ENCODE data around the gene PTH1R. TPM values are rescaled to one million over a fixed set of nuclear protein-coding genes. Genes with fewer than 3 reads are reported as not detected.
A peak's percentile ranks its signal among the peaks of the same experiment; 100 is the strongest.

PTH1R gene
- total RNA-seq, 2 donors from 2014 or later, result 5.8 to 17.9 TPM

DNA sequence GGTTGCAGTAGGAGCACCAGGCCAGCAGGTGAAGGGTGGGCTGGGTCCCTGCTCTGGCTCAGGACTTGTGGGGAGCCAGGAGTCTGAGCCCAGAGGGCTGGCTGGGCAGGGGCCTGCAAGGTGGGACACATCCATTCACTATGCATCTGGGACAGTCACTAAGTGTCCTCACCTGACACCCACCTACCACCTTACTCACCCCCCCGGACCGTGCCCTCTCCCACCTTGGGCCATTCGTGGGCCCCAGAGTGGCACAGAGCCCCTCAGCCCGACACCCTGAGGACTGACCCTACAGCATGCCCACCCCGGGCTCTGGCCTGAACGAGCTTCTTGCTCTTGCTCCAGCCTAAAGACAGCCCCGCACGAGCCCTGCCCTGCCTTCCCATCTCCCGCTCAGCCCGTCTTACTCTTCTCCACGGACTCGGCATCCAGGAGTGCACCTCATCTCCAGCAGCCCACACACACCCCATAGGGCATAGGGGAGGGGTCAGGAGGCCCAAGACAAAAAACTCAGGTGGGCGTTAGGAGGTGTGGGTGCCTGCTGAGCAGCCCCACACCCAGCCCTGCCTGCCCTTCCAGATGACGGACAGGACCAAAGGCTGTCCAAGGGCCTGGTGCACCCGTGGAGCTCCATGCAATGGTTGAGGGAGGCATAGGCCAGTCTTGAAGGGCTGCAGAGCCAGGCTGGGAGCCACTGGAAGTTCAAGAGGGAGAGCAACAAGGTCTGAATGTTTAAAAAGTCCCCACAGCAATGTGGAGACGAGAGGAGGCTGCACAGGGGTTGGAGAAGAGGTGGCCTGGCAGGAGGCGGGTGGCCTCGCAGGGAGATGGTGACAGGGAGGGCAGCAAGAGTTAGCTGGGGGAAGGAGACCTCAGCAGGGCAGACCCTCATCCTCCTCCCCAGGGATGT, 27.0 kb downstream of the PTH1R start:
- peak; percentile 72 for DNase-seq (ENCODE audit: low spot score)
- intact Hi-C loops (cut with DNase I), result loop anchor here (5.0 kb wide), 2 partner anchors 37 to 197 kb away; no protein-coding TSS in a partner anchor

DNA sequence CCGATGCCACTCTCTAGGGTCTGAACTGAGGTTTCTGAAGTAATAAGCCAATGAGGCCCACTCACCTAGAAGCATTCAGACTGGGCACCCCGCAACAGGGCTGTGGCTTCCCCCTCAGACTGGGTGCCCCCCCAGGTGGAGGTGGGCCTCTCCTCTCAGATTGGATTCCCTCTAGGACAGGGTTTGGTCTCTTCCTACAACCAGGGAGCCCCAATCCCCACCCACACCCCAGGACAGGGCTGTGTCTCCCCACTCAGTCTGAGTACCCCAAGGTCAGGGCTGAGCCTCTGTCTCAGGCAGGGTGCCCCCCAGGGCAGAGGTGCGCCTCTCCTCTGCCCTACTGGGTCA, 27.7 kb downstream of the PTH1R start:
- peak; percentile 67 for DNase-seq (ENCODE audit: low spot score)

DNA sequence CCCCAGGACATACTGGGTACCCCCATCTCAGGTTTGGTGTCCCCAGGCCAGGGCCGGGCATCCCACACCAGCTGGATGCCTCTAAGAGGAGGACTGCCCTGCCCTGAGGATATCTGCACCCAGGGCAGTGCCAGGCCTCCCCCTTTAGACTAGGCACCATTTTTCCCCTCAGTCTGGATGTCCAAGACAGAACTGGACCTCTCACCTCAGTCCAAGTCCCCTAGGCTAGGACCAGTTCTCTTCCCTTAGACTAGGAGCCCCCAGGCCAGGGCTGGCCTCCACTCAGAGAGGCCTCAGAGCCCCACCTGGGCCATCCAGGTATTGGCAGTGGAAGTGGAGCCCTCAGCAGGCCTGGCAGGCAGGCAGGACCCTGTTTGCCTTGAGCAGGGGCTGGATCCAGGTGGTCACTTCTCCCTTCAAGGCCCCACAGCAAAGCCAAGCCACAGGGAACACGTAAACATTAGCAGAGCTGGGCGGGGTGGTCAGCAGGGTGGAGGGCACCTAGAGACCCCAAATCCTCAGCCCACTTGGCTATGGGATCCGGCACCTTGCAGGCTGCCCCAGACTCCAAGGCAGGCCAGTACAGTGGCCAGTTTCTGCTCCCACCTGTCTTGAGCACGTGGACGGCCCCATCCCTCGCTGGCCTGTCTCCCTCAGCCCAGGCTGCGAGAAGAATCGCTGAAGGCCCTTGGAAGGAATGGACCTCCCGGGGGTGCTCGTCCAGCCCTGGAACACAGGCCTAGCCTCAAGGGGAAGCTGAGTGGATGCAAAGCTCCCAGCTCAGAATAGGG, 28.3 kb downstream of the PTH1R start:
- DNase-seq (ENCODE audit: low spot score), result peak; percentile 78
- intact Hi-C loops (cut with DNase I), result loop anchor here (5.0 kb wide), 2 partner anchors 39 to 199 kb away; no protein-coding TSS in a partner anchor

More for the DNA sequence above, 27.7 kb downstream of the PTH1R start:
- intact Hi-C loops (cut with DNase I), result loop anchor here (5.0 kb wide), 2 partner anchors 38 to 198 kb away; no protein-coding TSS in a partner anchor

DNA sequence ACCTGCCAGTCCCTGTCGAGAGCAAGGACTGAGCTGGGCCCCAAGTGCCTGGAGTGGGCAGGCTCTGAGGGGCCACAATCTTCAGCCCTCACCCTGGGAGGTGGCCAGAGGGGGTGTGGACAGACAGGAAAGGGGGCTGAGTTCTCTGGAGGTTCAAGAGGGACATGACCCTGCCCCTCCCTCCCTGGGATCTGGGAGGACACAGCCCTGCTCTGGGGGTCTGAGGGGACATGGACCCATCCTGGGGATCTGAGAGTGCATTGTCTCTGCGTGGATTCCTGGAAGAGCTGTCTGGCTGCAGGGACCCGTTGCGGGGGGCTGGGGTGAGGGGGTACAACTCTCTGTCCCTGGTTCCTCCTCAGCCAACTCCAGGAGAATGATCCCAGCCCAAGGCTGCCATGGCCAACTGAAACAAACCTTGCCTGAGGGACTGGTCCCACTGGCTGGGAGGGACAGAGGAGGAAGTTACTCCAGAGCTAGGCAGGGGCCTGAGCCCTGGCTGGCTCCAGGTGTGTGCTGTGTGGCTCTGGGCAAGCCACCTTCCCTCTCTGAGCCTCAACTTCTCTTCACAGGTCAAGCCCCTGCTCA, 29.0 kb downstream of the PTH1R start:
- DNase-seq (ENCODE audit: low spot score), result peak; percentile 73
- intact Hi-C loops (cut with DNase I), result loop anchor here (5.0 kb wide), 2 partner anchors 39 to 199 kb away; no protein-coding TSS in a partner anchor

DNA sequence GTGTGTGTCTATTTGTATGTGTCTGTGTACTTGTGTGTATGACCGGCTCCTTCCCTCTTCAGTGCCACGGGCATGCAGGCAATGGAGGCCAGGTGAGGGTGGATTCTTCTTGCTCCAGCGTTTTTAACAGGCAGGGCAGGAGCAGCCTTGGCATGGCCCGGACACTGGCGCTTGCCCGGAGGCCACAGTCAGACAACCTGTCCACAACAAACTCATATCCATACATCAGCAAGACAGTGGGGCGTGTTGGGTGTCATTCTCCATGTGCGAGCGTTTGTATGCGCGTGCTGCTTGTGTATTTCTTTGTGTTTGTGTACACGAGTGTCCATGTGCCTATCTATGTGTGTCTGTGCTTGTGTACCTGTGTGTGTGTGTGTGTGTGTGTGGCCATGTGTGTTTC, 29.8 kb downstream of the PTH1R start:
- peak; percentile 76 for DNase-seq (ENCODE audit: low spot score)
- intact Hi-C loops (cut with DNase I), result loop anchor here (5.0 kb wide), 2 partner anchors 40 to 200 kb away; no protein-coding TSS in a partner anchor

DNA sequence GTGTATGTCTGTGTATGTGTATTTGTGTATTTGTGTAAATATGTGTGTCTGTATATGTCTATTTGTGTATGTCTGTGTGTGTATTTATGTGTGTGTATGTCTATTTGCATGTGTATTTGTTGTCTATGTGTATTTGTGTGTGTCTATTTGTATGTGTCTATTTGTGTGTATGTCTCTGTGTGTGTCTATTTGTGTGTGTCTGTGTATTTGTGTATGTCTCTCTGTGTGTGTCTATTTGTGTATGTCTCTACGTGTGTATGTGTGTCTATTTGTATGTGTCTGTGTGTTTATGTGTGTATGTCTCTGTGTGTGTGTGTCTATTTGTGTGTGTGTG, 30.4 kb downstream of the PTH1R start:
- DNase-seq (ENCODE audit: low spot score), result no peak
- intact Hi-C loops (cut with DNase I), result loop anchor here (5.0 kb wide), 2 partner anchors 41 to 201 kb away; no protein-coding TSS in a partner anchor

DNA sequence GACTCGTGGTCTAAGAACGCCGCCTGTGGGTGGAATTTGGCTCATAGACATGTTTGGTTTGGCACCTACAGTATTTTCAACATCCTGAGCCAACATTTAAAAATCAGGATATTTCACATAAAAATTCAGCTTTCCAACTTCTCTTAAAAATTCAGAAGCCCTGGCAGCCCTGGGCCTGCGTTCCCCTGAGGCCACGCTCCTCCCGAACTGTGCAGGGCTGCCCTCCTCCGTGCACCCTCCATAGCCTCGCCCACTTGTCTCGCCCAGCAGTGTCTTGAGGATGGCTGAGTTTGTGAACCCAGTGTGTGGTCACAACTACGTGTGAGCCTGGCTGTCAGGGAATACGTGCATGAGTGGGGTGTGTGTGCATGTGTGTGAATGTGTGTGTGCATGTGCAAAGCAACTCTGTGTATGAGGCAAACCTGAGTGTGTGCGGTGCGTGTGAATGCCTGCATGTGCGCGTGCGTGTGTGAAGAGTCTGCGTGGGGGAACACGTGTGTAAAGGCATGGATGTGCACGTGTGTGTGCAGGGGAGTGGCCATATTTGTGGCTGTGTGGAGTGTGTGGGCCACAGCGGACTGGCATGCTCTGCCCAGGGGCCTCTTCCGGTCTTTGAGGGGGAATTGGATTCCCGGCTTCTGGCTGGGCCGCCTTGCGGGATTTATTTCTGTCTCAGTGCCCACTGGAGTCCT, 30.9 kb downstream of the PTH1R start:
- intact Hi-C loops (cut with DNase I), result loop anchor here (5.0 kb wide), 2 partner anchors 41 to 201 kb away; no protein-coding TSS in a partner anchor
- DNase-seq (ENCODE audit: low spot score), result peak; percentile 89

DNA sequence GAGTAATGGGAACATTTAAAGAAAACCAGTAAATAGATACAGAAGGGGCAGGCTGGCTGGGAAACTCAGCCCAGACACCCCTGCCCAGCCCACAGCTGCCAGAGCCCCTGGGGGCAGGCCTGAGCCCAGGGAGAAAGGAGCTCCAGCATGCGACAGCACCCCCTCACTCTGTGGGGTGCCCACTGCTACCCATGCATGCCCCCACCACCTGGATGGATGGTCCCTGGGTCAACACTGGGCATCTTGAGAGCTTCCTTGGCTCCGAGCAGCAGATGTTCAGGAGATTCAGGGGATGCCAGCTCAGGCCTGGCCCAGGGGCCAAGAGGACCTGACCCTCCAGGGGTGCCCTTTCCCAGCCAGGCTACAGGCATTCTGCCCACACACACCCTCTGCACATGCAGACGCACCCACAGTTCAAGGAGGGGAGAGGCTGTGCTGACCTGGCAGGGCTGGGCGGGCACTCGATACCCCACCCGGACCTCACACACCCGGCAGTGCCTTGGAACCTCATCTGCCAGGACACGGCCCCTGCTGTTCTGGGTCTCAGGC, 31.5 kb downstream of the PTH1R start:
- intact Hi-C loops (cut with DNase I), result loop anchor here (5.0 kb wide), 2 partner anchors 42 to 202 kb away; no protein-coding TSS in a partner anchor
- peak; percentile 84 for DNase-seq (ENCODE audit: low spot score)

DNA sequence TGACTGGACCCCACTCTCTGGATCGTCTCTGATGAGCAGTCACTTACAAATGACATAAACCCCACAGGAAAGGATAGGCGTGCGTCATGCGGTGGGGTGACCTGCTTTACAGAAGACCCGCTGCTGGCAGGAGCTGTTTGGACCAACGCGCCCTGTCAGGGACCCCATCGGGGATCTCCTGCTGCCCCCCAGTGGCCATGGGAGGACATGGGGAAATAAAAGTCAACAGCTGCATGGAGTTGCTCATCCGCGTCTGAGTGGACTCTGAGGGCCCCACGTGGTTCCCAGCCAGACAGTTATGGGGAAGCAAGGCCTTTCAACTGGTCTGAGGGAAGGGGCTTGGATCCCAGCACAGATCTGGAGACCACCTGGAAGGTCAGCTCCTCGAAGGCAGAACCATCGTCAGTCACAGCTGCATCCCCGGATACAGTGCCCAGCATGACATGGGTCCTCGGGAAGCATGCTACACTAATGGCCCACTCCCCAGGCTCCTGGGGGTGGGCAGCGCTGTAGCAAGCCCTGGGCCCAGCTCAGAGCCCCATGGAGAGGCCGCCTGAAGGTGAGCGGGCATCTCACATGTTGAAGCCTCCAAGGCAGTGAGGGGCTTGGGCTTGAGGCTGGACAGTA, 32.1 kb downstream of the PTH1R start:
- intact Hi-C loops (cut with DNase I), result loop anchor here (5.0 to 10.0 kb wide), 3 partner anchors 42 to 1065 kb away; no protein-coding TSS in a partner anchor
- DNase-seq (ENCODE audit: low spot score), result peak; percentile 96

DNA sequence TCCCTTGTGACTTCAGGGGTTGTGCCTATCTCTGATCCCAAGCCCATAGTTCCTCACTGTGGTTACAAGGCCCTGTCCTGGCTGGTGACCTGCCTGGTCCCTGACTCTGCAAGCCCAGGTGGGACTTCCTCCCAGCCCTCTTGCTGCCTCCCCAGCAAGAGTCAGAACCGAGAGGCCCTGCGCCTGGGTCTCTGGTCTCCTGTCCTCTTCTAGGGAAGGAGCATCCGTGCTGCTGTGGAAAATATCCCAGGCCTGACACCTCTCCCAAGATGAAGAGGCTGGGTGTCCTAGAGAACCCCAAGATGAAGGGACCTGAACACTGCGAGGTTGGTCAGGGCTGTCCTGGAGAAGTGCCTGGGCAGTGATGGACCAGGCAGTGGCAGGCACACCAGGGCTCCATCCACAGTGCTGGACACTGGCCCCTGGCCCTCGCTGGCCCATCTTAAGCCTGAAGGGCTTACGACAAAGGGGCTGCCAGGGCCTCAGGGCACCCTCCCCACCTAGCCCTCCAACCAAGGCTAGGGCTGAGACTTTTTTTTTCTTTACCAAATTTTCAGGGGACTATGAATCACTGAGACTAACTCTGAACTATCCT, 32.7 kb downstream of the PTH1R start:
- intact Hi-C loops (cut with DNase I), result loop anchor here in 1 of 2 donors (10.0 kb wide), 1 partner anchor 1065 kb away; no protein-coding TSS in a partner anchor

DNA sequence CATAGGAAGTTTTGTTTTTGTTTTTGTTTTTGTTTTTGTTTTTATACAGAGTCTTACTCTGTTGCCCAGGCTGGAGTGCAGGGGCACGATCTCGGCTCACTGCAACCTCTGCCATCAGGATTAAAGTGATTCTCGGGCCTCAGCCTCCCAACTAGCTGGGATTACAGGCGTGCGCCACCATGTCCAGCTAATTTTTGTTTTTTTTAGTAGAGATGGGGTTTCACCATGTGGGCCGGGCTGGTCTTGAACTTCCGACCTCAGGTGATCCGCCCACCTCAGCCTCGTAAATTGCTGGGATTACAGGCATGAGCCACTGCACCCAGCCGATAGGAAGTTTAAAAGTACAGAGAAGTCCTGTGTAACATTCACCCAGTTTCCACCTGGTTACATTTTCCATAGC, 33.4 kb downstream of the PTH1R start:
- peak; percentile 50 for DNase-seq (ENCODE audit: low spot score)

More for the DNA sequence above, 32.7 kb downstream of the PTH1R start:
- DNase-seq (ENCODE audit: low spot score), result peak; percentile 69

DNA sequence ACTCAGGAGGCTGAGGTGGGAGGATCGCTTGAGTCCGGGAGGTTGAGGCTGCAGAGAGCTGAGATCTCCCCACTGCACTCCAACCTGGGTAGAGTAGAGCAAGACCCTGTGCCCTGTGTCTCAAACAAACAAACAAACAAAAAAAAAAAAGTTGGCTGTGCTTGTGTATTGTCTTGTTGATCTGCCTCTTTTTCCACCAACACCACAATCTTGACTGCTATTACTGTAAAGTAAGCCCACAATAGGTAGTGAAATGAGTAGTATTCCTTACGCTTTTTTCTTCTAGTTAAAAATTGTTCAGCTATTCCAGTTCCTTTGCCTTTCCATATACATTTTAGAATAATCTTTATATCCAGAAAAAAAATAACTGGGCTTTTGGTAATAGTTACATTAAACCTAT, 35.5 kb downstream of the PTH1R start:
- peak; percentile 11 for DNase-seq (ENCODE audit: low spot score)
- intact Hi-C loops (cut with DNase I), result loop anchor here in 1 of 2 donors (10.0 kb wide), 1 partner anchor 1062 kb away; no protein-coding TSS in a partner anchor

More for the DNA sequence above, 33.4 kb downstream of the PTH1R start:
- intact Hi-C loops (cut with DNase I), result loop anchor here in 1 of 2 donors (10.0 kb wide), 1 partner anchor 1064 kb away; no protein-coding TSS in a partner anchor

DNA sequence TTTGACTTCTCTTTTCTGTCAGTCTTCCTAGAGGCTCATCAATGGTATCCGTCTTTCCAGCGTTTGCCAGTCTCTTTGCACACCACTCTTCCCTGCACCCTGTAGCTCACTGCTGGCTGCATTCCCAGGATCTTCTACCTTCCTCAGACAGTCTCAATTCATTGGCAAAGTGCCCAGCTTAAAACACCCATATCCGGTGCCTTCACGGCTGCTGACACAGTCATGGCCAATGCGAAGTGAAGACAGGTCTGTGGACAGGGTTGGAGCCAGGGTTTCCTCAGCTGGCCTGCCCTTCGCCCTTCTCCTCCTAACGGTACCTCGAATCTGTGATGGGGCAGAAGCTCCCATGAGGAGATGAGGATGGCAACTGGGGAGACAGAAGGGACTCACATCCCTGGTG, 36.1 kb downstream of the PTH1R start:
- DNase-seq (ENCODE audit: low spot score), result peak; percentile 20
- intact Hi-C loops (cut with DNase I), result loop anchor here in 1 of 2 donors (10.0 kb wide), 1 partner anchor 1061 kb away; no protein-coding TSS in a partner anchor

DNA sequence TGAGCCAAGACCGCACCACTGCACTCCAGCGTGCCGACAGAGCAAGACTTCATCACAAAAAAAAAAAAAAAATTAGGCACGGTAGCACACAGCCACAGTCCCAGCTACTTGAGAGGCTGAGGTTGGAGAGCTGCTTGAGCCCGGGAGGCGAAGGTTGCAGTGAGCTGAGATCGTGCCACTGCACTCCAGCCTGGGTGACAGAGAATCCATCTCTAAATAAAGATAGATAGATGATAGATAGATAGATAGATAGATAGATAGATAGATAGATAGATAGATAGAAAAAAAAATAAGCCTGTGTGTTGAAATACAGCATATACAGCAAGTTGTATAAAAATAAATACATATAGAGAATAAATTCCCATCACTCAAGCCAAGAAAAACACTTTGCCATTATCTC, 37.3 kb downstream of the PTH1R start:
- intact Hi-C loops (cut with DNase I), result loop anchor here in 1 of 2 donors (10.0 kb wide), 1 partner anchor 1060 kb away; no protein-coding TSS in a partner anchor

DNA sequence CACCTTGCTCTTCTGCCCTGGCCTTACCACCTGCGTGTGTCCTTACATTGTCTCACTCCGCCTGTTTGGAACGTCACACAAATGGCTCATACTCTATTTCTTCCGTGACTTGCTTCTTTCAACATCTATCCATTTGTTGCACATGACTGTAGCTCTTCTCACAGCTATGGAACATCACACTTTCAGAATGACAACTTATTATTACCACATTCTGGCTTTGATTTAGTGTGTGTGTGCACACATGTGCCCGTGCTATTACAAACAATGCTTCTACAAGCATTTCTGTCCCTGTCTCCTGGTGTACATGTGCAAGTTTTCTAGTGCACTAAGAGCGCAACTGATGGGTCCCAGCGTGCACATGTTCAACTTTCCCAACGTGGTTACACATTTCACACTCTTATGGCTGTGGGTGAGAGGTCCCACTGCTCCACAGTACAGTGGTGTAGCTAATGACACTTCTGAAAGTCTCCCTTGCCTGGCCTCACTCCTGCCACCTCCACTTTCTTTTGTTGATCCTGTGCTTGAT, 37.8 kb downstream of the PTH1R start:
- intact Hi-C loops (cut with DNase I), result loop anchor here in 1 of 2 donors (10.0 kb wide), 1 partner anchor 1059 kb away; no protein-coding TSS in a partner anchor
- DNase-seq (ENCODE audit: low spot score), result no peak

More for the DNA sequence above, 37.3 kb downstream of the PTH1R start:
- DNase-seq (ENCODE audit: low spot score), result no peak

DNA sequence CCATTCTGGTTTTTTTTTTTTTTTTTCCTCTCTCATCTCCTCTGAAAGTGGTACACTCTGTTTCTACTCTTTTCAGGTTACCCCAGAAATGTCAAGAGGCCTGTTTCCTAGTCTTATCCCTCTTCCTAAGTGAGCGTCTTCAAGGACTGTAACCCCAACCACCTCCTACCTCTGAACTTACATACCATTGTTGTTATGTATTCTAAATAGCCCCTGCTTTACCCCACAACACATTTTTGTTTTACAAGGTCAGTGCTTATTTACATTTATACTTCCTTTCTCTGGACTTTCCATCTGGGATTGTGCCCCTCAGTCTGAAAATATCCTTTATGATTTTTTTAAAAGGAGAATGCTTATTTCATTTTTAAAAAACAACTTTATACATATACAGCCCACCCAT, 38.8 kb downstream of the PTH1R start:
- intact Hi-C loops (cut with DNase I), result loop anchor here in 1 of 2 donors (10.0 kb wide), 1 partner anchor 1059 kb away; no protein-coding TSS in a partner anchor
- no peak for DNase-seq (ENCODE audit: low spot score)

DNA sequence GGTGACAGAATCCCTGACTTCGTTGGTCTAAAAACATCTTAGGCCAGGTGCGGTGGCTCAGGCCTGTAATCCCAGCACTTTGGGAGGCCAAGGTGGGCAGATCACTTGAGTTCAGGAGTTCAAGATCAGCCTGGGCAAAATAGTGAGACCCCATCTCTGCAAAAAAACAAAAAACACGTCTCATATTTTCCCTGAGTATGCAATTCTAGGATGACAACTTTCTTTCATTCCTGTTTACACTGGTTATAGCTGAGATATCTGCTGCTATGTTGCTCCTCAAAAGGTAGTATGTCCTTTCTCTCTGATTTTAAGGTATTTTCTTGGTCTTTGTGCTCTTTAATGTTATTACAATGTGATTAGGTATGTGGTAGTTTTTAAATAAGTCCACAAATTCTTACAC, 39.3 kb downstream of the PTH1R start:
- intact Hi-C loops (cut with DNase I), result loop anchor here in 1 of 2 donors (10.0 kb wide), 1 partner anchor 1058 kb away; no protein-coding TSS in a partner anchor
- no peak for DNase-seq (ENCODE audit: low spot score)

Data from posterior vena cava (tissue), 2 donors.